GM19043 (cell line): ENCODE measurements around the gene ARIH1.
"Not testable (repeated sequence)": the region's sequence is repeated elsewhere in the genome, so short reads cannot be mapped to it uniquely, and the experiment has no call there.

ENCODE experiments used
- ATAC-seq: cut with Tn5 transposase; IDR thresholded peaks from one replicate; pipeline ENCODE4 v1.9.1; 2021; ENCODE audit warnings: low read depth; ENCODE audit not compliant: unreplicated experiment

The ARIH1 gene

GRCh38 chr15:72473614-72474465, at the start of gene ARIH1:
TSS of gene ARIH1 (plus strand) at chr15:72474330. CDS start at chr15:72474640, 310 bp downstream.
- ATAC-seq, result peak; percentile 86

- no peak for ATAC-seq
Observed at GRCh38 chr15:72426753-72427152, 47.4 kb upstream of the ARIH1 start.

- no peak for ATAC-seq
Observed at GRCh38 chr15:72437650-72438316, 36.3 kb upstream of the ARIH1 start.

- ATAC-seq, result not testable (repeated sequence)
Observed at GRCh38 chr15:72442848-72443247, 31.3 kb upstream of the ARIH1 start.

GRCh38 chr15:72445426-72445825, 28.7 kb upstream of the ARIH1 start:
- ATAC-seq, result no peak

GRCh38 chr15:72450805-72451204, 23.3 kb upstream of the ARIH1 start:
- ATAC-seq, result no peak

GRCh38 chr15:72451224-72451623, 22.9 kb upstream of the ARIH1 start:
- no peak for ATAC-seq

GRCh38 chr15:72456684-72457083, 17.4 kb upstream of the ARIH1 start:
- ATAC-seq, result no peak

- ATAC-seq, result no peak
Observed at GRCh38 chr15:72460402-72460801, 13.7 kb upstream of the ARIH1 start.

- ATAC-seq, result no peak
Observed at GRCh38 chr15:72463702-72464101, 10.4 kb upstream of the ARIH1 start.

- no peak for ATAC-seq
Observed at GRCh38 chr15:72464251-72464650, 9.9 kb upstream of the ARIH1 start.

- no peak for ATAC-seq
Observed at GRCh38 chr15:72468103-72468502, 6.0 kb upstream of the ARIH1 start.

GRCh38 chr15:72472992-72473610, 1.0 kb upstream of the ARIH1 start:
- ATAC-seq, result no peak

GRCh38 chr15:72474466-72474911, 359 bp downstream of the ARIH1 start:
- ATAC-seq, result peak; percentile 6

GRCh38 chr15:72474912-72475628, 940 bp downstream of the ARIH1 start:
- peak; percentile 26 for ATAC-seq

- ATAC-seq, result no peak
Observed at GRCh38 chr15:72475674-72476073, 1.5 kb downstream of the ARIH1 start.

- ATAC-seq, result not testable (repeated sequence)
Observed at GRCh38 chr15:72476330-72476729, 2.2 kb downstream of the ARIH1 start.

- ATAC-seq, result no peak
Observed at GRCh38 chr15:72481015-72481659, 7.0 kb downstream of the ARIH1 start.

GRCh38 chr15:72482275-72482674, 8.1 kb downstream of the ARIH1 start:
- ATAC-seq, result no peak

- ATAC-seq, result no peak
Observed at GRCh38 chr15:72483279-72483678, 9.1 kb downstream of the ARIH1 start.
